ENCODE data around the gene PPM1L.

DNA sequence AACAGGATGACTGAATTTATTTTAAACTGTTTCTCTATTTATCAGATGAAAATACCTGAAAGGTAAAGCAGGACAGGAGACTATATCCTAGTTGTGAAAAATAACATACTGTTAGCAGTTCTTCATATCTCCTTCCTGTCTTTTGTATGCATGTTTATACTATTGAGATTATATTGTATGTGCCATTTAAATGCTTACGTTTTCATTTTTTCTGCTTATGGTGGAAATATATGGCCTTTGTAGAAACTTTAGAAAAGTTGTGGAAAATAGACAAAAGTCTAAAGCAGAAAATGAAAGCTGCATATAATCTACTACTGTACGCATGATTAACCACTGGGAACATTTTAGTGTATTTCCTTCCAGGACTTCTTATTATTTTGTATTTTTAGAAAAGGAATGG lies 2.1 kb upstream of the PPM1L start:
- TF ChIP-seq, protein P1, sequence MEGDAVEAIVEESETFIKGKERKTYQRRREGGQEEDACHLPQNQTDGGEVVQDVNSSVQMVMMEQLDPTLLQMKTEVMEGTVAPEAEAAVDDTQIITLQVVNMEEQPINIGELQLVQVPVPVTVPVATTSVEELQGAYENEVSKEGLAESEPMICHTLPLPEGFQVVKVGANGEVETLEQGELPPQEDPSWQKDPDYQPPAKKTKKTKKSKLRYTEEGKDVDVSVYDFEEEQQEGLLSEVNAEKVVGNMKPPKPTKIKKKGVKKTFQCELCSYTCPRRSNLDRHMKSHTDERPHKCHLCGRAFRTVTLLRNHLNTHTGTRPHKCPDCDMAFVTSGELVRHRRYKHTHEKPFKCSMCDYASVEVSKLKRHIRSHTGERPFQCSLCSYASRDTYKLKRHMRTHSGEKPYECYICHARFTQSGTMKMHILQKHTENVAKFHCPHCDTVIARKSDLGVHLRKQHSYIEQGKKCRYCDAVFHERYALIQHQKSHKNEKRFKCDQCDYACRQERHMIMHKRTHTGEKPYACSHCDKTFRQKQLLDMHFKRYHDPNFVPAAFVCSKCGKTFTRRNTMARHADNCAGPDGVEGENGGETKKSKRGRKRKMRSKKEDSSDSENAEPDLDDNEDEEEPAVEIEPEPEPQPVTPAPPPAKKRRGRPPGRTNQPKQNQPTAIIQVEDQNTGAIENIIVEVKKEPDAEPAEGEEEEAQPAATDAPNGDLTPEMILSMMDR (optimal IDR thresholded peaks at IDR 0.05 in 1 of 3, IDR thresholded peaks at IDR 0.05 in 1 of 3, conservative IDR thresholded peaks at IDR 0.05 in 1 of 3; ENCODE audit: extremely low read depth in 1 of 3, insufficient read depth in 2 of 3, low read length in 3 of 3): no peak
- TF ChIP-seq EZH2 (IDR thresholded peaks at IDR 0.05; ENCODE audit: low read length): no peak

All from keratinocyte (primary cell).